Measurements from ENCODE around the gene C16orf96.

DNA sequence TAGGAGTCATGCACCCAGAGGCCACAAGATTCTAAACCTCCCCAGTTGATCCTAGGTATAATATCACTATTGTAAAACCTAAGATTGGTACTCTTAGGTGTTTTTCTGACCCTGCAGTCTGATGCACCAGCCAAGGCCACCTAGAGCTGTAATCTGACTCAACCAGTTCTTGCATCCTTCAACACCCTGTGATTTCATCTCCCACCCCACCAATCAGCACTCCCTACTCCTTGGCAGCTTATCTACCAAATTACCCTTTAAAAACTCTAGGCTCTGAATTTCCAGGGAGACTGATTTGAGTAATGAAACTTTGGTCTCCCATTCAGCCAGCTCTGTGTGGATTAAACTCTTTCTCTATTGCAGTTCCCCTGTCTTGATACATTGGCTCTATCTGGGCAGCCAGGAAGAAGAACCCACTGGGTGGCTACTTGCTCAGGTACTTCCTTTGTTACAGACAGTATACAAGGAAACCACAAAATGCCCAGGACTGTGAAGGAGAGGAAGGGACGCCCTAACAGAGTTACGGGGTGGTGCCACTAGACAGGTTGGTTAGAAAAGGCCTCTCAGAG lies 16.3 kb upstream of the C16orf96 start:
- TF ChIP-seq, protein P1, sequence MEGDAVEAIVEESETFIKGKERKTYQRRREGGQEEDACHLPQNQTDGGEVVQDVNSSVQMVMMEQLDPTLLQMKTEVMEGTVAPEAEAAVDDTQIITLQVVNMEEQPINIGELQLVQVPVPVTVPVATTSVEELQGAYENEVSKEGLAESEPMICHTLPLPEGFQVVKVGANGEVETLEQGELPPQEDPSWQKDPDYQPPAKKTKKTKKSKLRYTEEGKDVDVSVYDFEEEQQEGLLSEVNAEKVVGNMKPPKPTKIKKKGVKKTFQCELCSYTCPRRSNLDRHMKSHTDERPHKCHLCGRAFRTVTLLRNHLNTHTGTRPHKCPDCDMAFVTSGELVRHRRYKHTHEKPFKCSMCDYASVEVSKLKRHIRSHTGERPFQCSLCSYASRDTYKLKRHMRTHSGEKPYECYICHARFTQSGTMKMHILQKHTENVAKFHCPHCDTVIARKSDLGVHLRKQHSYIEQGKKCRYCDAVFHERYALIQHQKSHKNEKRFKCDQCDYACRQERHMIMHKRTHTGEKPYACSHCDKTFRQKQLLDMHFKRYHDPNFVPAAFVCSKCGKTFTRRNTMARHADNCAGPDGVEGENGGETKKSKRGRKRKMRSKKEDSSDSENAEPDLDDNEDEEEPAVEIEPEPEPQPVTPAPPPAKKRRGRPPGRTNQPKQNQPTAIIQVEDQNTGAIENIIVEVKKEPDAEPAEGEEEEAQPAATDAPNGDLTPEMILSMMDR (conservative IDR thresholded peaks at IDR 0.05): no peak
- no peak for TF ChIP-seq ZFX (IDR thresholded peaks at IDR 0.05)

Data from C4-2B (cell line).